Endometrial microvascular endothelial cells (primary cell): ENCODE data around the gene DMPK. TPM values are rescaled to one million over a fixed set of nuclear protein-coding genes. Genes with fewer than 3 reads are reported as not detected.

Source experiments
- in situ Hi-C: cut with HindIII; loops from 2 replicates; pipeline ENCODE4 v1.10.0; 2017; ENCODE audit warnings: low sequenced_read_pairs, low pct_unique_long_range_greater_than_20kb; ENCODE audit errors: inconsistent ontology term
- total RNA-seq: library from RNA; depleted of rRNA; stranded (reverse); fragments of >200 nt; gene quantifications from one replicate; pipeline ENCODE4 v1.2.3, GENCODE V29; 2015; ENCODE audit errors: inconsistent ontology term

DMPK gene
- total RNA-seq, 1 donor from 2014 or later: 8.6 TPM

GRCh38 chr19:45791744-45792469, 9.6 kb upstream of the DMPK start:
- in situ Hi-C loops: no loop called here

GRCh38 chr19:45790942-45791341, 8.7 kb upstream of the DMPK start:
- in situ Hi-C loops: no loop called here

DNA sequence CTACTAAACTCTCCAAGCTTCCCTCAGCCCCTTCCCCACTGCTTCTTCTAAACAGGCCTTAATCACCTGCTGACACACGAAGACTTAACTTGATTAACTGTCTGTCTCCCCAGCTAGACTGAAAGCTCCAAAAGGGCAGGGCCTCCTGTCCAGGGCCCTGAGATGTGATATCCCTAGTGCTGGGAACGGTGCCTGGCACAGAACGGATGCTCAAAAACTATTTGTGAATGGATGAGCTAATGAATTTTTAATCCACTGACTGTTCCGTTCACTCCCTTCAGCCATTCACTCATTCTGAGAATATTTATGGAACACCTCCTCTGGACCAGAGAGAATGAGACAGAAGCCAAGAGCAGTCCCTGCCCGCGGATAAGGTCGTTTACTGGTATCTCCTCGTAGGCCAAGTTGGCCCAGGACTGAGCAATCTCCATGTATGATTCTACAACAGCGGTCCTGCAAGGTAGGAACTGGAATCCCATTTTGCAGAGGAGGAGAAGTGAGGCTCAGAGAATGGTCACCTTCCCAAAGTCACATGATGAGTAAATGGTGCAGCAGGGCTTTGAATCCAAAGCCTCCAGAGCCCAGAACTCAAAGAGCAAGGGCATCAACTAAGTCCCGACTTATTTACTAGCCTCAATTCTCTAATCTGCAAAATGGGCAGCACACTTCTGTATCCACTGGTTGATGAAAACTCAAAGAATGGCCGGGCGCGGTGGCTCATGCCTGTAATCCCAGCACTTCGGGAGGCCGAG, 6.9 kb upstream of the DMPK start:
- in situ Hi-C loops: no loop called here

GRCh38 chr19:45786533-45786894, 4.2 kb upstream of the DMPK start:
- in situ Hi-C loops: no loop called here

- in situ Hi-C loops: no loop called here
Measured at GRCh38 chr19:45785781-45786532, 3.7 kb upstream of the DMPK start.

DNA sequence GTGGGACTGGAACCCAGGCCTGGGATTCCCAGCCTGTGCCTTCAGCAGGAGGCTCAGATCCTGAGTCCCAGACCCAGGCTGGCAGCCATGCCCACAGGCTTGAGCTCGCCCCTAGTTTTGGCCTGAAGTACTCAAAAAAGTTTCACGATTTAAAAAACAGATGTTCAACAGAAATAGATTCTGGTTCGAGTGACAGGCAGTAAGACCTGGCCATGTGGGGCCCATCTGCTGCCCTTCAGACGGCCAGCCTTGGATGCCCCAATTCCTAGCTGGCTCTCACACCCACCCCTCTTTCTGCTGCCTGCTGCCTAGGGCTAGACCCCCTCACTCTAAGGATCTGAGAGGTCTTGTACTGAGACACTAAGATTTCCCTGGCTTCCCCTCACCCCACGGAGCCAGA, 2.8 kb upstream of the DMPK start:
- in situ Hi-C loops: no loop called here

- in situ Hi-C loops: no loop called here
Measured at GRCh38 chr19:45784096-45784495, 1.8 kb upstream of the DMPK start.

DNA sequence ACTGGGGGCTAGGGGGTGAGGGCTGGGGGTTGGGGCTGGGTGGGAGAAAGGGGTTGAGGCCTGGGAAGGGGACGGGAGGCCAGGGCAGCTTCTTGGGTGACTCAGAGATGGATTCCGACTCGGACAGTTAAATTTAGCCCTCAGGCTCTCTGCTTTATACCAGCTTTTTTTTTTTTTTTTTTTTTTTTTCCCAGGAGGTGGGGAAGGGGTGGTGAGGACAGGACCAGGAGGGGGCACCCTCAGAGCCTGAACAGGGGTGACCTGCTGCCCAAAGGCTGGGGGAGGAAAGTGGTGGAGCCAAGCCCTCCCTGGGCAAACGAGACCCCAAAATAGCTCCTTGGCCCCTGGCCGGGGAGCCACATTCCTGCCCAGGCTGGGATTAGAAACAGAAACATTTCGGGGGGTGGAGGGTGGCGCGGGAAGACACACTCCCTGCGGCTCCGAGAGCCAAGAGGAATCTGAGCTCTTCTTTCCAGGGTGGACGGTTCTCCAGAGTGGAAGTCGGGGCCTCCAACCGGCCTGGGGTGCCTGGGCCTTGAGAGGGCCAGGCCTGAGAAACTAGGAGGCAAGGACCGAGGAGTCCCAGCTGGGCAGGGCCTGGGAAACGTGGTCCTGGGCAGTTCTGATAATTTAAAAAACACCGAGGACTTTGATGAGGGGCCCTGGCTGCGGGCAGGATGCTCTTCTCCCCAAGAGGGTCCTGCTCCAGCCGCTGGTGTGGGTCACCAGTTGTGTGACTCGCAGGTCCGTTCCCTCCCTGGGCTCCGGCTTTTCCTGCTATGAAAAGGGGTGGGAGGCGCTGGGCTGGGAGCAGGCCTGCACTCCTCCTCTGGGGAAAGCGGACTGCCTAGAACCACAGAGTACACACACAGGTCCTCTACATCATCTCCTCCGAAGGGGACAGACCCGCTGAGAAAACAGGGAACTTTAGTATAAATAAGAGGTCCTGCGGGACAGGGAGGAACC, 813 bp upstream of the DMPK start:
- in situ Hi-C loops: no loop called here

DNA sequence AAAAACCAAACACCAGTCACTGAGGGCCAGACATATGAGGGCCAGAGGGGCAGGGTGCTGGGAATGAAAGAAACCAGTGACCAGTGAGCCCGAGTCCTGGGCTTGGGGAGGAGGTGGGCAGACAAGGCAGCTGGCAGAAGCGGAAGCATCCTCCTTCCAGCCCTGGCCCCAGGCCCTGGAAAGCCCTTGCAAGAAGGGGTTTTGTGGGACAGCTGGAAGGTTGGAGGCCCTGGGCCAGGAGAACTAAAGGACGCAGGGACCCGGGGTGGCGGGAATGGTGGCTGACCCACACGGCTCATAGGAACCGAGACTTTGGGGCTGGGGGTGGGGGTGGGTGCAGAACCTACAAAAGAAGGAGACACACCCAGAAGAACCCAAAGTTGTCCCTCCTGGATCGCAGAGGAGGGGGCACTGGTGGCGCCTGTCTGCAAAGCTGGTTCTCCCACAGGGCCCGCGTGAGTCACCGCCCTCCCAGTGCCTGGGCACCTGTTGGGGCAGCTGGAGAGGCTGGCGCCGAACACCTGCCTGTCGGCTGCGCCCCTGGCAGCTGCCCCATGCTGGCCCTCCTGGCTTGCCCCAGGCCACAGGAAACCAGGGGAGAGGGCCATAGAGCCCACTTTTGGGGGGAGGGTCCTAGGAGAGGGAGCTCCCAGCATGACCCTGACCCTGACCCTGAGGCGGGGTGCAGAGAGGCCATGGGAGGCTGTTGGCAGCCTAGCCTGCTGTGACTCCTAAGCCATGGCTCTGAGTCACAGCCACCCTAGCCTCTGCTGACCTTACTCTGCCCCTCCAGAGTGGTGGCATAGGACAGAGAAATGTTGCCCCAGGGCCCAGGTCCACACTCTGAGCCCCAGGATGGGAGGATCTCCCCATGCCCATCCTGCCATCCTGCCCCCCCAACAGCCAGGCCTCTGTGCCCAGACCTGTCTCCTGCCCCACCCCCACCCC, 802 bp downstream of the DMPK start:
- in situ Hi-C loops: no loop called here

DNA sequence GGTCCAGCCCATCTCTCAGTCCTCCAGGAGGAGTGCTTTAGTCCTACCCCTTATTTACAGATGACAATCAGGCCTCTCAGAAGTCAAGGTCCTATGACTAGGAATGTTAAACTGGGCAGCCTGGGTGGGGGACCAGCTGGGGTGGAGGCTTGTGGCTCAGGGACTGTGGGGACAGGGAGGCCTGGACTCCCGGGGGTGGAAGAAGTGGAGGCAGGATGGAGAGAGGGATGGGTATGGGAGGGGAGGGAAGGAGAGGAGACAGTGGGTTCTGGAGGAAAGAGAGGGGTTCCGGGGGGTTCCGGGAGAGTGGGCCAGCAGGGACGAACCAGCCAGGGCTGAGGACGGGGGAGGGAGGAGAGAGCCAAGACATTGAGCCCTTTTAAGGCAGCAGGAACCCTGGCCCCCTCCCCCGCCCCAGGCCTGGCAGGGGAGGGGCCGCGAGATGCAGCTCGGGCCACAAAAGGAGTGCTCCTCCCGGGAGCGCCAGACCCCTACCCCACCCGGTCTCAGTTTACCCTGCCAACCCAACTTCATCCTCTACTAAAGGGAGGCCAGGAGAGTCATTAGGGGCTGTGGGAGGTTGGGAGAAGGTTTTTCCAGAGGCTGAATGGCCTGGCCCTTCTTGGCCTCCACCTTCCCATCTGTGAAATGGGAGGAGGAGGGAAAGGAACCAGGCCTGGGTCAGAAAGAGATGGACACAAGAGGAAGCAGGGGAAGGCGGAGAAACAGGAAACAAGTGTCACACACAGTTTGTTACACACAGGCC, 1.7 kb downstream of the DMPK start:
- in situ Hi-C loops: no loop called here

- in situ Hi-C loops: no loop called here
Measured at GRCh38 chr19:45780146-45780447, 2.2 kb downstream of the DMPK start.

- in situ Hi-C loops: no loop called here
Measured at GRCh38 chr19:45779231-45780145, 2.8 kb downstream of the DMPK start.

DNA sequence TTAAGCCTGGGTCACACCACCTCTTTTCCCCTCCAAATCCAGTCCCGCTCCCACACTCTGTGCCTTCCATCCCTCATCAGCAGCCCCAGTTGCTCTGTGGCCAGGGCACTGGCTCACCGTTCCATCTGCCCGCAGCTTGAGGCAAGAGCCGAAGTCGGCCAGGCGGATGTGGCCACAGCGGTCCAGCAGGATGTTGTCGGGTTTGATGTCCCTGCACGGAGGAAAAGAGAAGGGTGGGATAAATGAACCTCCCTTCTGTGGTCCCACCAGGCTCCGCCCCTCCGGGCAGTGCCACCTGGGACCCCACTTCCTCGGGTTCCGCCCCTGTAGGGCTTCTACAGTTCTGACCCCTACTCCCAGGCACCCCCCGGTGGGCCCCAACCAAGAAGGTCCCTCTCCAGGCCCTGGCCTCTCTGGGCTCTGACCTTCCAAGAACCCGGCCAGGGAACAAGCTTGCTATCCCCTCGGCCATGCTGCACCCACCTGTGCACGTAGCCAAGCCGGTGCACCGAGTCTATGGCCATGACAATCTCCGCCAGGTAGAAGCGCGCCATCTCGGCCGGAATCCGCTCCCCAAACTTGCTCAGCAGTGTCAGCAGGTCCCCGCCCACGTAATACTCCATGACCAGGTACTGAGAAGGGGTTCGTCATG, 4.2 kb downstream of the DMPK start:
- in situ Hi-C loops: no loop called here

GRCh38 chr19:45777395-45777961, 4.8 kb downstream of the DMPK start:
- in situ Hi-C loops: no loop called here

DNA sequence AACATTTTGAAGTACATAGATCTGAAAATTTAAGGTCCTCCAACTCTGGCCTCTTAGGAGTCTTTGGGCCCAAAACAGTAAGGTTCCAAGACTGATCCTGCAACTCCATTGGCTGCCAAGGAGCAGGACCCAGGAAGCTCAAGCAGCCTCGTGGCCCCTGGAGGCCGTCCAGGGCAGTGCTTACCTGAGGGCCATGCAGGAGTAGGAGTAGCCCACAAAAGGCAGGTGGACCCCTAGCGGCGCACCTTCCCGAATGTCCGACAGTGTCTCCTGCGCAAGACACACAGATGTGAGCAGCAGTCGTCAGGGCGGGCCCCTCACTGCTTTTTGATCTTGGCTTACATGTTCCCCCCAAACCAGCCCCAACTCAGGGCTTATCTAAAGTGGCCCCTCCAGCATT, 7.5 kb downstream of the DMPK start:
- in situ Hi-C loops: no loop called here

- in situ Hi-C loops: no loop called here
Measured at GRCh38 chr19:45773384-45773783, 8.9 kb downstream of the DMPK start.
